HCT116 (cell line): ENCODE results near the gene GNRHR. TPM values are rescaled to one million over a fixed set of nuclear protein-coding genes. Genes with fewer than 3 reads are reported as not detected.

Experiments used
- ATAC-seq: fragments of 200-7000 bp; cut with Tn5 transposase; 2 replicates; pipeline ENCODE4 v1.9.1; 2020; ENCODE audit warnings: mild to moderate bottlenecking, moderate library complexity
- BruUV-seq: library from RNA; stranded (reverse); fragments of 400-500 nt; replicated peaks from 2 replicates; lab custom pipeline; 2021; lab: Mats Ljungman, UMichigan
- CTCF ChIA-PET: fragments of 300-600 bp; sonication (Branson Sonifier 250); formaldehyde crosslinking; loops from one replicate; lab custom pipeline; 2021; ENCODE audit warnings: antibody characterized with exemption; lab: Charles Lee
- POLR2A ChIA-PET: fragments of 300-600, 350-600 bp; sonication (Branson Sonifier 250); formaldehyde crosslinking; loops from one replicate; lab custom pipeline; 2021; ENCODE audit warnings: antibody characterized with exemption; lab: Charles Lee
- RAD21 ChIA-PET, 2 experiments: fragments of 300-600 bp; sonication (Branson Sonifier 250); formaldehyde crosslinking; loops; one replicate each; lab custom pipeline; 2023; ENCODE audit warnings: low total read pairs in 2 of 2; ENCODE audit not compliant: uncharacterized antibody in 2 of 2, unreplicated experiment in 2 of 2, low non-redundant PET in 1 of 2; lab: Charles Lee
- DNase-seq: peaks from one replicate; pipeline ENCODE4 v3.0.0-alpha.2; 2010; ENCODE audit warnings: low read depth, low spot score
- H2AFZ ChIP-seq: fragments of 200-600 bp; shearing (Covaris generic), sonication (generic); 2 replicates; pipeline ENCODE4 v1.6.1; 2017; ENCODE audit warnings: low read depth, mixed run types, mixed read lengths, antibody characterized with exemption, low read length; ENCODE audit not compliant: poor library complexity, severe bottlenecking
- H3K27ac ChIP-seq: 2 replicates; pipeline ENCODE4 v1.5.1; 2012; ENCODE audit warnings: low read depth, low read length
- H3K27me3 ChIP-seq: fragments of 200-600 bp; sonication (generic); 2 replicates; pipeline ENCODE4 v1.6.1; 2016; ENCODE audit warnings: mixed run types, low read length, mixed read lengths; ENCODE audit not compliant: insufficient read depth
- H3K36me3 ChIP-seq, 2 experiments: fragments of 200-500 bp in 1 of 2; fragments of 200-600 bp in 1 of 2; sonication (Bioruptor generic) in 1 of 2; sonication (generic) in 1 of 2; 2 replicates each; pipeline versions ENCODE4 v1.5.1 to v1.6.1; 2014 to 2016; ENCODE audit warnings: low read length in 2 of 2, inconsistent platforms in 1 of 2, mixed read lengths in 1 of 2, mixed run types in 1 of 2; ENCODE audit not compliant: insufficient read depth in 2 of 2, control insufficient read depth in 1 of 2
- H3K4me1 ChIP-seq, 2 experiments: fragments of 200-600 bp in 1 of 2; sonication (generic) in 1 of 2; 2 replicates each; pipeline versions ENCODE4 v1.5.1 to v1.6.1; 2012 to 2017; ENCODE audit warnings: low read length in 2 of 2, inconsistent platforms in 1 of 2, mild to moderate bottlenecking in 1 of 2, mixed read lengths in 1 of 2, mixed run types in 1 of 2, moderate library complexity in 1 of 2; ENCODE audit not compliant: insufficient read depth in 2 of 2, control insufficient read depth in 1 of 2
- H3K4me2 ChIP-seq: fragments of 200-600 bp; sonication (generic); 2 replicates; pipeline ENCODE4 v1.6.1; 2017; ENCODE audit warnings: mixed run types, low read length, mixed read lengths
- H3K4me3 ChIP-seq, 2 experiments: fragments of 200-600 bp in 1 of 2; sonication (generic) in 1 of 2; replicated peaks in 1 of 2; 2 replicates each; pipeline ENCODE4 v1.5.1; 2011 to 2016; ENCODE audit warnings: low read length in 2 of 2, control low read depth in 1 of 2, low read depth in 1 of 2, mild to moderate bottlenecking in 1 of 2, mixed read lengths in 1 of 2, mixed run types in 1 of 2
- H3K79me2 ChIP-seq: fragments of 200-600 bp; sonication (generic); 2 replicates; pipeline ENCODE4 v1.6.1; 2017; ENCODE audit warnings: mild to moderate bottlenecking, mixed run types, low read length, moderate library complexity, mixed read lengths; ENCODE audit not compliant: insufficient read depth
- H3K9ac ChIP-seq: fragments of 200-600 bp; sonication (generic); 2 replicates; pipeline ENCODE4 v1.6.1; 2016; ENCODE audit warnings: low read length, mixed read lengths
- H3K9me2 ChIP-seq: fragments of 200-600 bp; sonication (generic), shearing (Covaris generic); 2 replicates; pipeline ENCODE4 v1.6.1; 2017; ENCODE audit warnings: mixed run types, mild to moderate bottlenecking, moderate library complexity; ENCODE audit not compliant: insufficient read depth
- H3K9me3 ChIP-seq, 2 experiments: fragments of 200-500 bp in 1 of 2; fragments of 200-600 bp in 1 of 2; sonication (Bioruptor generic) in 1 of 2; sonication (generic) in 1 of 2; 2 replicates each; pipeline ENCODE4 v1.6.1; 2014 to 2017; ENCODE audit warnings: low read length in 2 of 2, mixed read lengths in 2 of 2, inconsistent platforms in 1 of 2, low read depth in 1 of 2, mild to moderate bottlenecking in 1 of 2, mixed run types in 1 of 2, moderate library complexity in 1 of 2; ENCODE audit not compliant: control insufficient read depth in 1 of 2, insufficient read depth in 1 of 2
- H4K20me1 ChIP-seq: fragments of 200-600 bp; sonication (generic), shearing (Covaris generic); 2 replicates; pipeline ENCODE4 v1.6.1; 2017; ENCODE audit warnings: mixed run types, mild to moderate bottlenecking, moderate library complexity; ENCODE audit not compliant: insufficient read depth
- ELF1 ChIP-seq: IDR thresholded peaks from 2 replicates; pipeline ENCODE4 v1.6.1; 2012; ENCODE audit warnings: low read depth, borderline replicate concordance
- EZH2phosphoT487 ChIP-seq: fragments of 200-600 bp; IDR thresholded peaks from 2 replicates; pipeline ENCODE4 v1.6.1; 2018; ENCODE audit warnings: antibody characterized with exemption, borderline replicate concordance
- FOSL1 ChIP-seq: IDR thresholded peaks from 2 replicates; pipeline ENCODE4 v1.6.1; 2012; ENCODE audit warnings: low read depth
- POLR2A ChIP-seq: IDR thresholded peaks from 2 replicates; pipeline ENCODE4 v1.7.0; 2011; ENCODE audit warnings: borderline replicate concordance; ENCODE audit not compliant: insufficient read depth, insufficient read length; ENCODE audit errors: extremely low read depth
- REST ChIP-seq: IDR thresholded peaks from 2 replicates; pipeline ENCODE4 v1.6.1; 2012; ENCODE audit warnings: low read depth
- SIN3A ChIP-seq: IDR thresholded peaks from 2 replicates; pipeline ENCODE4 v1.6.1; 2012; ENCODE audit warnings: low read depth
- SP1 ChIP-seq: IDR thresholded peaks from 2 replicates; pipeline ENCODE4 v1.6.1; 2012; ENCODE audit warnings: low read depth
- YY1 ChIP-seq: IDR thresholded peaks from 2 replicates; pipeline ENCODE4 v1.6.1; 2011; ENCODE audit warnings: low read length, low read depth, moderate library complexity, mild to moderate bottlenecking; ENCODE audit not compliant: insufficient replicate concordance; ENCODE audit errors: extremely low read depth
- ZFX ChIP-seq: fragments of 450-650 bp; IDR thresholded peaks from 2 replicates; pipeline ENCODE4 v1.6.1; 2017
- intact Hi-C: fragments of 100-400 bp; cut with micrococcal nuclease; formaldehyde crosslinking; loops from 2 replicates; pipeline ENCODE4 v1.10.0; 2022
- total RNA-seq: library from RNA; stranded (reverse); gene quantifications from one replicate; pipeline ENCODE4 v1.2.1, GENCODE V29; 2021; ENCODE audit not compliant: unreplicated experiment
- TF ChIP-seq, protein P1 (sequence below), 3 experiments: fragments of 200-600 bp in 1 of 3; sonication (generic) in 1 of 3; IDR thresholded peaks in 2 of 3; conservative IDR thresholded peaks in 1 of 3; 2 replicates each; pipeline ENCODE4 v1.5.1; 2012 to 2017; ENCODE audit warnings: low read depth in 2 of 3, low read length in 2 of 3, antibody characterized with exemption in 1 of 3, borderline replicate concordance in 1 of 3, control low read depth in 1 of 3, mild to moderate bottlenecking in 1 of 3, mixed read lengths in 1 of 3, mixed run types in 1 of 3, moderate library complexity in 1 of 3; ENCODE audit not compliant: insufficient read depth in 1 of 3
- TF ChIP-seq, protein P2 (sequence below): IDR thresholded peaks from 2 replicates; pipeline ENCODE4 v1.6.1; 2012

Gene GNRHR
- total RNA-seq, 1 experiment from 2014 or later, result not detected

GRCh38 chr4:67717586-67717985, 36.6 kb downstream of the GNRHR start:
- intact Hi-C loops, result no loop called here
- Histone ChIP-seq H3K9me3 (no peaks in the 10 kb centered on the region), H3K79me2 (peaks cover 5% of the 10 kb centered on the region; the same call in 1 of the 2 replicates), H3K4me2 (no peak overlapping the region), H2AFZ (no peak overlapping the region), H3K4me3 (no peak overlapping the region), H3K9me2 (no peaks in the 10 kb centered on the region), H3K27ac (no peak overlapping the region), H4K20me1 (no peaks in the 10 kb centered on the region), H3K27me3 (no peaks in the 10 kb centered on the region), H3K9ac (no peak overlapping the region), H3K4me1 (peaks cover 14 to 49% of the 10 kb centered on the region in 2 experiments), H3K36me3 (no peaks in the 10 kb centered on the region)
- no TSS peak for BruUV-seq
- DNase-seq (no peak), ATAC-seq (no peak)
- CTCF ChIA-PET, result no interaction called here
- RAD21 ChIA-PET, result no interaction called here
- POLR2A ChIA-PET, result no interaction called here
- no peak for TF ChIP-seq FOSL1
- TF ChIP-seq EZH2phosphoT487, result no peak
- no peak for TF ChIP-seq SIN3A
- no peak for TF ChIP-seq ZFX
- TF ChIP-seq, protein P1, sequence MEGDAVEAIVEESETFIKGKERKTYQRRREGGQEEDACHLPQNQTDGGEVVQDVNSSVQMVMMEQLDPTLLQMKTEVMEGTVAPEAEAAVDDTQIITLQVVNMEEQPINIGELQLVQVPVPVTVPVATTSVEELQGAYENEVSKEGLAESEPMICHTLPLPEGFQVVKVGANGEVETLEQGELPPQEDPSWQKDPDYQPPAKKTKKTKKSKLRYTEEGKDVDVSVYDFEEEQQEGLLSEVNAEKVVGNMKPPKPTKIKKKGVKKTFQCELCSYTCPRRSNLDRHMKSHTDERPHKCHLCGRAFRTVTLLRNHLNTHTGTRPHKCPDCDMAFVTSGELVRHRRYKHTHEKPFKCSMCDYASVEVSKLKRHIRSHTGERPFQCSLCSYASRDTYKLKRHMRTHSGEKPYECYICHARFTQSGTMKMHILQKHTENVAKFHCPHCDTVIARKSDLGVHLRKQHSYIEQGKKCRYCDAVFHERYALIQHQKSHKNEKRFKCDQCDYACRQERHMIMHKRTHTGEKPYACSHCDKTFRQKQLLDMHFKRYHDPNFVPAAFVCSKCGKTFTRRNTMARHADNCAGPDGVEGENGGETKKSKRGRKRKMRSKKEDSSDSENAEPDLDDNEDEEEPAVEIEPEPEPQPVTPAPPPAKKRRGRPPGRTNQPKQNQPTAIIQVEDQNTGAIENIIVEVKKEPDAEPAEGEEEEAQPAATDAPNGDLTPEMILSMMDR (IDR thresholded peaks at IDR 0.05 in 2 of 3, conservative IDR thresholded peaks at IDR 0.05 in 1 of 3; ENCODE audit: borderline replicate concordance in 1 of 3, insufficient read depth in 1 of 3, low read depth in 2 of 3, low read length in 2 of 3), result no peak
- TF ChIP-seq YY1, result no peak
- no peak for TF ChIP-seq SP1
- TF ChIP-seq ELF1, result no peak
- TF ChIP-seq REST, result no peak
- no peak for TF ChIP-seq POLR2A
- TF ChIP-seq, protein P2, sequence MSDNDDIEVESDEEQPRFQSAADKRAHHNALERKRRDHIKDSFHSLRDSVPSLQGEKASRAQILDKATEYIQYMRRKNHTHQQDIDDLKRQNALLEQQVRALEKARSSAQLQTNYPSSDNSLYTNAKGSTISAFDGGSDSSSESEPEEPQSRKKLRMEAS, result no peak
